ENCODE measurements around the gene ATP6V0A1.

Gene ATP6V0A1

GRCh38 chr17:42423766-42424165 lies 34.9 kb upstream of the ATP6V0A1 start:
- no peak for DNase-seq (ENCODE audit: extremely low spot score)
- CTCF ChIA-PET: interaction anchor here (1.0 to 2.1 kb wide), 6 partner anchors 13 to 112 kb away, joined by 3 to 10 read pairs (median 6); no protein-coding TSS in a partner anchor
- POLR2A ChIA-PET: interaction anchor here (0.6 to 2.1 kb wide), 12 partner anchors 11 to 406 kb away, joined by 3 to 14 read pairs (median 6); partner anchors contain the start of genes NAGLU and STAT3
- TF ChIP-seq CTBP1 (IDR thresholded peaks at IDR 0.05; ENCODE audit: borderline replicate concordance): no peak
- no peak for TF ChIP-seq L3MBTL2 (conservative IDR thresholded peaks at IDR 0.05)
- TF ChIP-seq NFRKB (IDR thresholded peaks at IDR 0.05): no peak
- no peak for TF ChIP-seq PKNOX1 (IDR thresholded peaks at IDR 0.05)
- no peak for TF ChIP-seq ELF4 (IDR thresholded peaks at IDR 0.05)
- no peak for TF ChIP-seq HDGF (IDR thresholded peaks at IDR 0.05; ENCODE audit: borderline replicate concordance)
- TF ChIP-seq FOXM1 (IDR thresholded peaks at IDR 0.05; ENCODE audit: borderline replicate concordance): no peak
- TF ChIP-seq BHLHE40 (IDR thresholded peaks at IDR 0.05; ENCODE audit: borderline replicate concordance): no peak
- TF ChIP-seq FOXA1 (IDR thresholded peaks at IDR 0.05): no peak
- TF ChIP-seq SP1 (IDR thresholded peaks at IDR 0.05): no peak
- TF ChIP-seq FOXK2 (IDR thresholded peaks at IDR 0.05): no peak
- no peak for TF ChIP-seq ARNT (IDR thresholded peaks at IDR 0.05)
- no peak for TF ChIP-seq ZNF384 (IDR thresholded peaks at IDR 0.05)
- no peak for TF ChIP-seq TARDBP (IDR thresholded peaks at IDR 0.05)
- no peak for TF ChIP-seq SUZ12 (IDR thresholded peaks at IDR 0.05)
- no peak for TF ChIP-seq LEF1 (IDR thresholded peaks at IDR 0.05; ENCODE audit: borderline replicate concordance)

- CTCF ChIA-PET: interaction anchor here (0.6 kb wide), 1 partner anchor 102 kb away, joined by 3 read pairs; no protein-coding TSS in a partner anchor
- POLR2A ChIA-PET: interaction anchor here (1.0 kb wide), 1 partner anchor 10 kb away, joined by 3 read pairs; no protein-coding TSS in a partner anchor
- no peak for TF ChIP-seq SP1 (IDR thresholded peaks at IDR 0.05)
- 0 out of 2 replicates have a peak, but pooled peaks have one; percentile 16 for TF ChIP-seq PKNOX1 (IDR thresholded peaks at IDR 0.05)
- peak; percentile 3 for DNase-seq (ENCODE audit: extremely low spot score)
Measured at GRCh38 chr17:42424991-42425610, 33.6 kb upstream of the ATP6V0A1 start.

- CTCF ChIA-PET: interaction anchor here (0.6 to 1.5 kb wide), 8 partner anchors 9 to 99 kb away, joined by 3 to 13 read pairs (median 4); no protein-coding TSS in a partner anchor
- TF ChIP-seq CTBP1 (IDR thresholded peaks at IDR 0.05; ENCODE audit: borderline replicate concordance) (no peak), SP1 (IDR thresholded peaks at IDR 0.05) (no peak), LEF1 (IDR thresholded peaks at IDR 0.05; ENCODE audit: borderline replicate concordance) (no peak), SUZ12 (IDR thresholded peaks at IDR 0.05) (no peak), PKNOX1 (IDR thresholded peaks at IDR 0.05) (no peak), FOXM1 (IDR thresholded peaks at IDR 0.05; ENCODE audit: borderline replicate concordance) (no peak), FOXA1 (IDR thresholded peaks at IDR 0.05) (no peak), BHLHE40 (IDR thresholded peaks at IDR 0.05; ENCODE audit: borderline replicate concordance) (no peak)
- DNase-seq (ENCODE audit: extremely low spot score): peak; percentile 66
- POLR2A ChIA-PET: interaction anchor here (1.4 kb wide), 1 partner anchor 28 kb away, joined by 4 read pairs; no protein-coding TSS in a partner anchor
Measured at GRCh38 chr17:42428141-42428944, 30.3 kb upstream of the ATP6V0A1 start.

GRCh38 chr17:42429726-42430447 lies 28.8 kb upstream of the ATP6V0A1 start:
- POLR2A ChIA-PET: no interaction called here
- CTCF ChIA-PET: interaction anchor here (1.1 to 1.5 kb wide), 3 partner anchors 9 to 90 kb away, joined by 4 to 5 read pairs (median 4); no protein-coding TSS in a partner anchor

More at GRCh38 chr17:42429726-42430447, 28.8 kb upstream of the ATP6V0A1 start:
- no peak for DNase-seq (ENCODE audit: extremely low spot score)
- no peak for TF ChIP-seq FOXM1 (IDR thresholded peaks at IDR 0.05; ENCODE audit: borderline replicate concordance)
- TF ChIP-seq ARNT (IDR thresholded peaks at IDR 0.05): no peak
- TF ChIP-seq FOXK2 (IDR thresholded peaks at IDR 0.05): no peak
- TF ChIP-seq CTBP1 (IDR thresholded peaks at IDR 0.05; ENCODE audit: borderline replicate concordance): no peak
- TF ChIP-seq NFRKB (IDR thresholded peaks at IDR 0.05): no peak
- no peak for TF ChIP-seq SUZ12 (IDR thresholded peaks at IDR 0.05)
- TF ChIP-seq TARDBP (IDR thresholded peaks at IDR 0.05): no peak
- TF ChIP-seq PKNOX1 (IDR thresholded peaks at IDR 0.05): no peak
- TF ChIP-seq FOXA1 (IDR thresholded peaks at IDR 0.05): no peak
- TF ChIP-seq ELF4 (IDR thresholded peaks at IDR 0.05): no peak
- no peak for TF ChIP-seq ZNF384 (IDR thresholded peaks at IDR 0.05)
- no peak for TF ChIP-seq HDGF (IDR thresholded peaks at IDR 0.05; ENCODE audit: borderline replicate concordance)
- TF ChIP-seq SP1 (IDR thresholded peaks at IDR 0.05): no peak

Data from HEK293T (cell line).